ENCODE results near the gene MYO1A. TPM values are rescaled to one million over a fixed set of nuclear protein-coding genes. Genes with fewer than 3 reads are reported as not detected.

Gene MYO1A
- total RNA-seq, 3 donors from 2014 or later: 167 to 444 (median 219) TPM

DNA sequence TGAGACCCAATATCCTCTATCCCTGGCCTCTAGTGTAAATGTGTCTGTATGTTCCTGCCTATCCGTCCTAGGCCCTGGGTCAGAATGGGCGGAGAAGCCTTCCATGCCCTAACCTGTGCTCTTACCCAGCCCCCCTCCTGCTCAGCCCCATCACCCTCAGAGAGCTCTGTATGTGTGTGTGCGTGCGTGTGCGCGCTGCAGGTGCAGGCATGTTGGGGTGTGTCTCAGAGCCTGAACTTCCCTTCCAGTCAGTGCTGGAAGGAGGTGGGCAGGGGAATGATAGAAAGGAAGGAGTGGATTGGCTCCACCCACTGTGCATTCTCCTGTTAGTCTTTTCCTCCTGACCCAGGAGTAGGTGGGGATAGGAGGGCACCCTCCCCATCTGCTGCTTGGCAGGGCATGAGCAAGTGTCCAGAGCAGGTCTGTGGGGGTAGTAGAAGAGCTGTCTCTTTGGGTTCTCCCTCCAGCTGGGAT, 46.2 kb upstream of the MYO1A start:
- TF ChIP-seq, protein P1, sequence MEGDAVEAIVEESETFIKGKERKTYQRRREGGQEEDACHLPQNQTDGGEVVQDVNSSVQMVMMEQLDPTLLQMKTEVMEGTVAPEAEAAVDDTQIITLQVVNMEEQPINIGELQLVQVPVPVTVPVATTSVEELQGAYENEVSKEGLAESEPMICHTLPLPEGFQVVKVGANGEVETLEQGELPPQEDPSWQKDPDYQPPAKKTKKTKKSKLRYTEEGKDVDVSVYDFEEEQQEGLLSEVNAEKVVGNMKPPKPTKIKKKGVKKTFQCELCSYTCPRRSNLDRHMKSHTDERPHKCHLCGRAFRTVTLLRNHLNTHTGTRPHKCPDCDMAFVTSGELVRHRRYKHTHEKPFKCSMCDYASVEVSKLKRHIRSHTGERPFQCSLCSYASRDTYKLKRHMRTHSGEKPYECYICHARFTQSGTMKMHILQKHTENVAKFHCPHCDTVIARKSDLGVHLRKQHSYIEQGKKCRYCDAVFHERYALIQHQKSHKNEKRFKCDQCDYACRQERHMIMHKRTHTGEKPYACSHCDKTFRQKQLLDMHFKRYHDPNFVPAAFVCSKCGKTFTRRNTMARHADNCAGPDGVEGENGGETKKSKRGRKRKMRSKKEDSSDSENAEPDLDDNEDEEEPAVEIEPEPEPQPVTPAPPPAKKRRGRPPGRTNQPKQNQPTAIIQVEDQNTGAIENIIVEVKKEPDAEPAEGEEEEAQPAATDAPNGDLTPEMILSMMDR (IDR thresholded peaks at IDR 0.05): no peak
- Histone ChIP-seq H3K4me1 (ENCODE audit: low read depth) (peaks cover 18% of the 10 kb centered on the region), H3K36me3 (ENCODE audit: low read depth) (no peaks in the 10 kb centered on the region), H3K4me3 (no peak overlapping the region), H3K9me3 (no peaks in the 10 kb centered on the region)
- ATAC-seq: no peak
- intact Hi-C loops (cut with DNase I, micrococcal nuclease): no loop called here
- DNase-seq: peak in 1 of 3 donors; percentile 42

DNA sequence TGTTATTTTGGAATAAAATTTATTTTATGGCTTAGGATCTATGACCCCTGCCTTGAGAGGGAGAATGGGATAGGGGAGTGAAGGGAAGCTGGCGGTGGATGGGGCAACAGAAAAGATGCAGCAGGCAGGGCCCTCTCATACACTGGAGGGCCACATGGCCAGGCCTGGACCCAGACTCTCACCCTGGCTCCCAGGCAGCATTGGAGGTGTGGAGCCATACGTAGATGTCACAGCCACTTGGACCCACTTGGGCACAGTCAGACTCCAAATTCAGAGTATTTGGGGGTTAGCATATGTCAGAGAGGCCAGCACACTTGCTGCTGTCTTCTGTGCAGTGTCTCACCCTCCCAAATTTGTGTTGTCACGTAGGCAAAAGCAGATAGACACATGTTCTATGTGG, 45.5 kb upstream of the MYO1A start:
- Histone ChIP-seq H3K36me3 (ENCODE audit: low read depth) (no peaks in the 10 kb centered on the region), H3K9me3 (no peaks in the 10 kb centered on the region), H3K4me1 (ENCODE audit: low read depth) (peaks cover 15% of the 10 kb centered on the region), H3K4me3 (no peak overlapping the region)
- DNase-seq (no peak), ATAC-seq (no peak)
- TF ChIP-seq, protein P1 (IDR thresholded peaks at IDR 0.05): no peak
- intact Hi-C loops (cut with DNase I, micrococcal nuclease): no loop called here

DNA sequence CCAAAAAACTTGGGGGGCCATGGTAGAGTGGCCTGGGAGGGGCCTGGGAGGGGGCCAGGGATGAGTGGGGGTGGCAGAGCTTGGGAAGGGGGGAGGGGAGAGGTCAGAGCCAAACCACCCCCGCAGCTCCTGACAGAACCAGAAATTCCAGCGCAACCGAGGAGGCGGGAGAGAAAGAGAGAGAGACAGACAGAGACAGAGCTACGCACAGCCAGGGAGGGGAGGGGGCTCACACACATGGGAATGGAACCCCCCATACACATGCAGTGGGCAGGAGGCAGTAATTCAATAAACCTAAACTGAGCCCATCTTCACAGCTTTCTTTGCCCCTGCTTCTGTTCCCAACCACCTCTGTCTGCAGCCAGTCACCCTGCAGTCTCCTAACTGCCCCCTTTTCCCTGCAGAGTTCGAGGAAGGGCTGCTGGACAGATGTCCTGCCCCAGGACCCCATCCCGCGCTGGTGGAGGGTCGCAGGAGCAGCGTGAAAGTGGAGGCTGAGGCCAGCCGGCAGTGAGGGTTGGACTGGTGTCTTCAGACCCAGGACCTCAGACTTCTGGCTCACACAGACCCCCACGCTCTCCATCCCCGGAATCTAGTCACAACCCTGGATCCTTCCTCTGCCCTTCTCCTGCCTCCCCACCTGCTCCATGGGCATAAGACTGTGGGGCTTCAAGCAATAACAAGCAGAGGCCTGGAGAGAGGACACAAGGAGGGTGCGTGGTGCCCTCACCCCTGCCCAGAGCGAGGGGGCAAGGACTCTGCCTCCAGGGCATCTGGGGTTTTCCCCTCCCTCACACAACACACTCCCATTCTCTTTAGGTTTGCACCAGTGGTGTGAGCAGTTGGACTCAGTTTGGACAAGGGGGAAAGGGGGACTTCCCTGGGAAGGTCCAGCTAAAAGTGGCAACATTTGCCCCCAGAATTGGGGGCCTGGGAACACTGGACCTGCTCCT, 44.6 kb upstream of the MYO1A start:
- TF ChIP-seq, protein P1 (IDR thresholded peaks at IDR 0.05): no peak
- DNase-seq: peak in 1 of 3 donors; percentile 27
- ATAC-seq: no peak
- peaks cover 25% of the 10 kb centered on the region for H3K4me1 ChIP-seq (ENCODE audit: low read depth)
- no peaks in the 10 kb centered on the region for H3K36me3 ChIP-seq (ENCODE audit: low read depth)
- intact Hi-C loops (cut with DNase I, micrococcal nuclease): no loop called here
- no peak overlapping the region for H3K4me3 ChIP-seq
- H3K9me3 ChIP-seq: no peaks in the 10 kb centered on the region

DNA sequence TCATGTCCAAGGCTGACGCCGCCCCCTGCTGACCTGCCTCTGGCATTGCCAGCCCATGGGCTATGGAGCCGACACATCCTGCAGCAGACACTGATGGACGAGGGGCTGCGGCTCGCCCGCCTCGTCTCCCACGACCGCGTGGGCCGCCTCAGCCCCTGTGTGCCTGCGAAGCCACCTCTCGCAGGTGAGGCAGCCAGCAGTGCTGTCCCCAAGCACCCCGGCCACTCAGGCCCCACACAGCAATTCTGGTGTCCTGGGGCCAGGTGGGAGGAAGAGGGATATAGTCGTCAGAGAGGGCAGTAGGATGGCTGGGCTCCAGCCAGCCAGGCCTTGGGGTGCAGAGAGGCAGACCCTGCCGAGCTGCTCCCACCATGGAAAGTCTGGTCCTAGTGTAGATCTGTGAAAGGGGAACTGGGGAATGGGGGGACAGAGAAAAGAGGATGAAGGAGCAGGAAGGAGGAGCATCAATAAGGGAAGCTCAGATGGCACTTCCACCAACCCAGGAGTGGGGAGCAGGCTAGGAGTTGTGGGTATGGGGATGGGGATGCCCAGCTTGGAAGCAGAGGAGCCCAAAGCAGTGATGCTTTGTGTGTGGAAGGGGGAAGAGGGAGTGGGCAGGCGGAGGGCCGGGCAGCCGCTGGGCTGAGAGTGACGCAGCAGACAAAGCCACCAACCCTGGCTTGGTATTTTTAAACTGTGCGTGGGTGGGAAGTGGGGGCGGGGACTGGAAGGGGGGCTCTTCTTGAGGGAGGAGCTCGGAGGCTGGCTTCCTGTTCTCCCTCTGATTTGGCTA, 43.7 kb upstream of the MYO1A start:
- no peaks in the 10 kb centered on the region for H3K9me3 ChIP-seq
- H3K36me3 ChIP-seq (ENCODE audit: low read depth): no peaks in the 10 kb centered on the region
- DNase-seq (peak; percentile 62 to 79 (median 65)), ATAC-seq (peak; percentile 43)
- intact Hi-C loops (cut with DNase I, micrococcal nuclease): no loop called here
- no peak overlapping the region for H3K4me3 ChIP-seq
- peaks cover 26% of the 10 kb centered on the region for H3K4me1 ChIP-seq (ENCODE audit: low read depth)
- TF ChIP-seq, protein P1 (IDR thresholded peaks at IDR 0.05): peak; percentile 45

DNA sequence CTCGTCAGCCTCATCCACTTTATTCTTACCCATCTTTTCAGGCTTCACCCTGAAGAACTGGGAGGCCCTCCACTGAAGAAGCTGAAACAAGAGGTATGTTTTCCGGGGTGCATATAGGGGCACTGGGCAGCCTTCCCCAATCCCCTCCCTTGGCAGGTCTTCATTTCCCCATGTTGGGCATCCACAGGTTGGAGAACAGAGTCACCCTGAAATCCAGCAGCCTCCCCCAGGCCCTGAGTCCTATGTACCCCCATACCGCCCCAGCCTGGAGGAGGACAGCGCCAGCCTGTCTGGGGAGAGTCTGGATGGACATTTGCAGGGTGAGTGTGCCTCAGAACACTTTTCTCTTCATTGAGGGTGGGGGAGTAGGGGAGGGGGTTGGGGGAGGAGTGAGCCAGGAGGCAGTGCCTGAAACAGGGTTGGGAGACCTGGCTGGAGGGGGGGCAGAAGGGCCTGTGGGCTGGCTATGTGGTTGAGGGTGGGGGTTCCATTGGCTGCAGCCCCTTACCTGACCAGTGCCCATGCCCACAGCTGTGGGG, 43.0 kb upstream of the MYO1A start:
- no peak for DNase-seq
- peaks cover 33% of the 10 kb centered on the region for H3K4me1 ChIP-seq (ENCODE audit: low read depth)
- no peaks in the 10 kb centered on the region for H3K36me3 ChIP-seq (ENCODE audit: low read depth)
- no peak for ATAC-seq
- no peak overlapping the region for H3K4me3 ChIP-seq
- intact Hi-C loops (cut with DNase I, micrococcal nuclease): no loop called here
- no peaks in the 10 kb centered on the region for H3K9me3 ChIP-seq
- TF ChIP-seq, protein P1 (IDR thresholded peaks at IDR 0.05): no peak
